Right hindlimb (tissue), 1 donor: ENCODE data around the gene TJP3.
"Not testable (repeated sequence)": the region's sequence is repeated elsewhere in the genome, so short reads cannot be mapped to it uniquely, and the experiment has no call there.

ENCODE experiments used
- DNase-seq: peaks from one replicate; pipeline ENCODE4 v3.0.0-alpha.2; 2018

Gene TJP3

GRCh38 chr19:3750211-3750610, 42.0 kb downstream of the TJP3 start:
- no peak for DNase-seq

GRCh38 chr19:3751236-3751635, 43.1 kb downstream of the TJP3 start:
- no peak for DNase-seq

- DNase-seq: no peak
Measured at GRCh38 chr19:3752492-3752891, 44.3 kb downstream of the TJP3 start.

- DNase-seq: no peak
Measured at GRCh38 chr19:3753631-3754410, 45.6 kb downstream of the TJP3 start.

DNA sequence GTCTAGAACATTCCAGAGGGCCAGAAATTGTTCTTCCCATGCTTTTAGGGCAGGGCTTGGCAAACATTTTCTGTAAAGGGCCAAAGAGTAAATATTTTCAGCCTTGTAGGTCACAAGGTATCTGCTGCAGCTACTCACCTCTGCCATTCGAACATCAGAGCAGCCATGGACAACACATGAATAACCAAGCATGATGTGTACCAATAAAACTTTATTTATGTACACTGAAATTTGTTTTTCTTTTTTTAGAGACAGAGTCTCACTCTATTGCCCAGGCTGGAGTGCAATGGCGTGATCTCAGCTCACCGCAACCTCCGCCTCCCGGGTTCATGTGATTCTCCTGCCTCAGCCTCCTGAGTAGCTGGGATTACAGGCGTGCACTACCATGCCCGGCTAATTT, 49.5 kb downstream of the TJP3 start:
- not testable (repeated sequence) for DNase-seq

GRCh38 chr19:3758297-3758696, 50.1 kb downstream of the TJP3 start:
- not testable (repeated sequence) for DNase-seq

DNA sequence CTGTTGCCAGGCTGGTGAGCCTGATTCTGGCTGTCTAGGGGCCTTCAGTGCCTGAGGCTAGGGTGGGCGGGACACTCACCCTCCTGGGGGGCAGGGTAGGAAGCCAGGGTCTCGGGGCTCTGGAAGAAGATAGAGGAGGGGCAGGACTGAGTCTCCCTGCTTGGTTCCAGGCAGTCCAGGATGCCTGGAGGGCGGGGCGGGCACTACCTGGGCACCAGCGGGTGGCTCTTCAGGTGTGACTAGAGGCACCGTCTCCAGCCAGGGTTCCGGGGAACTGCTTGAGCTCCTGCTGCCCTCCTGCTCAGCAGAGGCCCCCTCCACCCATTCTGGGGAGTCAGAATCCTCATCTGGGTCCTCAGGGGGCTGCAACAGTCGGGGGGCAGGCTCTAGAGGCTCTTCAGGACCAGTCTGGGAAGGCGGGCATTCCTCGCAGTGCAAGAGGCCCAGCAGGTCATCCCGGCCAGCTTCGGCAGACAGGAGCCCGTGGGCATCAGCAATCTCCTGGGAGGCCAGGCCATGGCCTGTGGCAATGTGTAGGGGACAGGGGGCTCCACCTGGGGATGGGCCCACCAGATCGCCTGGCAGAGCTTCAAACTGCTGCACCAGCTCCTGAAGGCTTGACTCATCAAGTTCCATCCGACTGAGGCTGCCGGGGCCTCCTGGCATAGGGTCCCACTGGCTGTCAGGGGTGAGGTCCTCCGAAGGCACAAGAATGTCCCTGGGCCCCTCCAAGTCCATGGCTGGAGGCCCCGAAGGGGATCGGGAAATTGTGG, 51.5 kb downstream of the TJP3 start:
- no peak for DNase-seq

GRCh38 chr19:3760871-3761361, 52.7 kb downstream of the TJP3 start:
- DNase-seq: no peak

- DNase-seq: peak; percentile 93
Measured at GRCh38 chr19:3761382-3762129, 53.4 kb downstream of the TJP3 start, which contains the start of gene APBA3. Gene APBA3, minus strand, starts transcription at chr19:3761692. Its CDS starts 1,428 bp downstream, at chr19:3760264.

GRCh38 chr19:3762130-3762473, 53.9 kb downstream of the TJP3 start:
- no peak for DNase-seq

- peak; percentile 100 for DNase-seq
Measured at GRCh38 chr19:3762501-3763459, 54.6 kb downstream of the TJP3 start, which contains the start of gene MRPL54. Gene MRPL54, plus strand, starts transcription at chr19:3762682. Its CDS starts 19 bp downstream, at chr19:3762701.

GRCh38 chr19:3765121-3765520, 56.9 kb downstream of the TJP3 start:
- no peak for DNase-seq

- not testable (repeated sequence) for DNase-seq
Measured at GRCh38 chr19:3765757-3766156, 57.6 kb downstream of the TJP3 start.

- DNase-seq: no peak
Measured at GRCh38 chr19:3766520-3766919, 58.3 kb downstream of the TJP3 start.

GRCh38 chr19:3767050-3767449, 58.9 kb downstream of the TJP3 start:
- no peak for DNase-seq

GRCh38 chr19:3768015-3768747, 60.0 kb downstream of the TJP3 start:
- no peak for DNase-seq

DNA sequence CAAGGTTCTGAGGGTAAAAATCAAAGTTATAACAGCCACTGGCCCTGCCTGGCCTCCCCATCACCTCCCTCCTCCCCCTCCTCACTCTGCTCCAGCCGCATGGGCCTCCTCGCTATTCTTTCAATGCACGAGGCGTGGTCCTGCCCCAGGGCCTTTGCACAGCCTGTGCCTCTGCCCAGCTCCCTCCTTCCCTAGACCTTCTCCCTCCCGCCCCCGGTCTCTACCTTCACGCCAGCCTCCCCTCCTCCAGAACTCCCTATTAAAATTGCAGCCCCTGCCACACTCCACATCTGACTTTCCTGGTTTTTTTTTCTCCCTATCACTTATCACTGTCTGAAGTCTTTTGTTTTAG, 60.5 kb downstream of the TJP3 start:
- DNase-seq: no peak

- DNase-seq: no peak
Measured at GRCh38 chr19:3769494-3769893, 61.3 kb downstream of the TJP3 start.

DNA sequence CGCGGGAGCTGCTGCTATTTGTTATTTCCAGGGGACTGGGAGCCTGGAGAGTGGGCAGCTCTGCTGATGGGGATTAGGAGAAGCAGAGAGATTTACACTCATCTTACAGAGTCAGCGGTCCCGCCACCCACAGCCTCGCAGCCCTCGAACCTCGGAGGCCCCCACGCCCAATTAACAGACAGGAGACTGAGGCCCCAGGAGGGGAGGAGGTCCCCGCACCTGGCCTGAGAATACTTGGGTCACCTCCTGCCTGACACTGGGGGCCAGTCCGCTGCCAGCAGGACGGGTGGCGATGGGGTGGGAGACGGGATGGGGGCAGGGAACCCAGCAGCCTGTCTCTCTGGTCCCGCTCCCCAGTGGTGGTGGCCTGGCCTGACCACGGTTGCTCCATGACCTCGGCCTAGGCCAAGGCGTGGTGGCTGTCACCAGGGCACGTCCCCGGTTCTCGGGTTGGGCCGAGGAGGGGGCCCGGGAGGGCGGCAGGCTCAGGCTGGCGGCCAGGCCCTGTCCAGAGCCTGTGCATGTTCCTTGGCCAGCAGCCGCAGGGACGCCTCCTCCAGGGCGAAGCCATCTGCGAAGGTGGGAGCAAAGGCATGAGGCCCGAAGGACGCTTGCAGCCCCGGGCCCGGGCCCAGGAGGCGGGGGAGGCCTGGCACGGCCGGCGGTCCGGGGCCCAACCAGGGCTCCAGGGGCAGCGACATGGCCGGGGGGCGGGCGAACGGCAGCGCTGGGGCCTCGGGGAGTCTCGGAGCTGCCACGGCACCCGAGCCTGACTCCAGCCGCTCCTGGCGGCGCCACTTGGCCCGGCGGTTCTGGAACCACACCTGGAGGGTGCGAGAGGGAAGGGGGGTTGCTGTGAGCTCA, 62.2 kb downstream of the TJP3 start:
- no peak for DNase-seq
